ENCODE results near the gene OR10H5. TPM values are rescaled to one million over a fixed set of nuclear protein-coding genes. Genes with fewer than 3 reads are reported as not detected.

OR10H5 gene
- total and polyA plus RNA-seq, 4 donors, result not detected

- Histone ChIP-seq H3K9me3 (ENCODE audit: control insufficient read depth in 4 of 4, insufficient read depth in 3 of 4, low read length in 3 of 4) (no peaks in the 10 kb centered on the region), H3K9ac (ENCODE audit: insufficient read depth in 1 of 2, low read length in 2 of 2) (no peak overlapping the region), H3K27ac (ENCODE audit: low read depth in 1 of 2, low read length in 1 of 2) (no peak overlapping the region), H3K27me3 (ENCODE audit: control insufficient read depth in 3 of 3, insufficient read depth in 3 of 3, low read length in 2 of 3) (no peaks in the 10 kb centered on the region), H3K4me3 (no peak overlapping the region), H3K36me3 (ENCODE audit: control insufficient read depth in 4 of 4, insufficient read depth in 4 of 4, low read length in 4 of 4) (no peaks in the 10 kb centered on the region), H3K4me1 (ENCODE audit: control insufficient read depth in 5 of 5, insufficient read depth in 5 of 5, low read length in 5 of 5) (peaks cover 0 to 2% (median 0%) of the 10 kb centered on the region in 5 donors)
- TF ChIP-seq, protein P1, sequence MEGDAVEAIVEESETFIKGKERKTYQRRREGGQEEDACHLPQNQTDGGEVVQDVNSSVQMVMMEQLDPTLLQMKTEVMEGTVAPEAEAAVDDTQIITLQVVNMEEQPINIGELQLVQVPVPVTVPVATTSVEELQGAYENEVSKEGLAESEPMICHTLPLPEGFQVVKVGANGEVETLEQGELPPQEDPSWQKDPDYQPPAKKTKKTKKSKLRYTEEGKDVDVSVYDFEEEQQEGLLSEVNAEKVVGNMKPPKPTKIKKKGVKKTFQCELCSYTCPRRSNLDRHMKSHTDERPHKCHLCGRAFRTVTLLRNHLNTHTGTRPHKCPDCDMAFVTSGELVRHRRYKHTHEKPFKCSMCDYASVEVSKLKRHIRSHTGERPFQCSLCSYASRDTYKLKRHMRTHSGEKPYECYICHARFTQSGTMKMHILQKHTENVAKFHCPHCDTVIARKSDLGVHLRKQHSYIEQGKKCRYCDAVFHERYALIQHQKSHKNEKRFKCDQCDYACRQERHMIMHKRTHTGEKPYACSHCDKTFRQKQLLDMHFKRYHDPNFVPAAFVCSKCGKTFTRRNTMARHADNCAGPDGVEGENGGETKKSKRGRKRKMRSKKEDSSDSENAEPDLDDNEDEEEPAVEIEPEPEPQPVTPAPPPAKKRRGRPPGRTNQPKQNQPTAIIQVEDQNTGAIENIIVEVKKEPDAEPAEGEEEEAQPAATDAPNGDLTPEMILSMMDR (IDR thresholded peaks at IDR 0.05; ENCODE audit: control extremely low read depth, extremely low read depth), result no peak
- ATAC-seq (ENCODE audit: insufficient read depth, low FRiP score) (no peak), DNase-seq (no peak)
- WGBS, 2 donors, result 68 to 82% methylated on average over 6 of the region's 6 CpGs
These were observed 59.5 kb downstream of the OR10H5 start for GRCh38 chr19:15846923-15847322.

DNA sequence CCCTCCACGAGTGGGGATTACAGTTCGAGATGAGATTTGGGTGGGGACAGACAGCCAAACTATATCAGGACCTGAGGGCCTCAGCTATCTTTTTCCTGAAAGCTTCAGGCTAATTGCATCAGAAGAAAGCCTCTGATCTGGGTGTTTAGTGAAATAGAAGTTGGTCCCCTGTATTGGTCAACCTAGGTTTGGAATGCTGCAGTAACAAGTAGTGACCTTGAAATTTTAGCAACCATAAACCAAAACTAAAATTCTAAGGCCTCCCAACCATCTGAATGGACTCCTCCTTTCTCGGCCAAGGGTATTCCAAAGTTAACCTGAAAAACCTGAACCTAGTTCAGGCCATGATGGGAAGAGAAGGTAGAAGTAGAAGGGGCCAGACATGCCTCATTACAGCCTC is 62.9 kb downstream of the OR10H5 start:
- Histone ChIP-seq H3K27me3 (ENCODE audit: control insufficient read depth in 3 of 3, insufficient read depth in 3 of 3, low read length in 2 of 3) (no peaks in the 10 kb centered on the region), H3K36me3 (ENCODE audit: control insufficient read depth in 4 of 4, insufficient read depth in 4 of 4, low read length in 4 of 4) (no peaks in the 10 kb centered on the region), H3K4me3 (no peak overlapping the region), H3K4me1 (ENCODE audit: control insufficient read depth in 5 of 5, insufficient read depth in 5 of 5, low read length in 5 of 5) (peaks cover 0 to 2% (median 0%) of the 10 kb centered on the region in 5 donors), H3K27ac (ENCODE audit: low read depth in 1 of 2, low read length in 1 of 2) (no peak overlapping the region), H3K9ac (ENCODE audit: insufficient read depth in 1 of 2, low read length in 2 of 2) (no peak overlapping the region), H3K9me3 (ENCODE audit: control insufficient read depth in 4 of 4, insufficient read depth in 3 of 4, low read length in 3 of 4) (peaks cover 0 to 2% (median 0%) of the 10 kb centered on the region in 4 donors)
- TF ChIP-seq, protein P1 (IDR thresholded peaks at IDR 0.05; ENCODE audit: control extremely low read depth, extremely low read depth), result no peak
- ATAC-seq (ENCODE audit: insufficient read depth, low FRiP score) (no peak), DNase-seq (no peak)
- WGBS, 2 donors, result 77 to 90% methylated on average over 3 of the region's 3 CpGs

Other genes starting within 250 kb of the OR10H5 start
- gene CYP4F8, start 172.4 kb upstream of the OR10H5 start, total RNA-seq, result not detected
- not detected for gene CYP4F8, start 172.4 kb upstream of the OR10H5 start, polyA plus RNA-seq
- gene CYP4F3, start 146.8 kb upstream of the OR10H5 start, total RNA-seq, result 1 to 10 TPM; 1.1 to 1.7 TPM
- gene CYP4F3, start 146.8 kb upstream of the OR10H5 start, polyA plus RNA-seq, result 1 to 10 TPM in 1 of 2 donors, under 1 TPM in 1; 0.20 to 1.4 TPM
- 1 to 10 TPM; 4.0 to 4.2 TPM for gene CYP4F12, start 114.6 kb upstream of the OR10H5 start, total RNA-seq
- gene CYP4F12, start 114.6 kb upstream of the OR10H5 start, polyA plus RNA-seq, result 1 to 10 TPM in 1 of 2 donors, under 1 TPM in 1; 0.85 to 2.3 TPM
- gene OR10H2, start 59.6 kb upstream of the OR10H5 start, total RNA-seq, result not detected
- not detected for gene OR10H2, start 59.6 kb upstream of the OR10H5 start, polyA plus RNA-seq
- not detected for gene OR10H3, start 49.7 kb upstream of the OR10H5 start, total RNA-seq
- gene OR10H3, start 49.7 kb upstream of the OR10H5 start, polyA plus RNA-seq, result not detected
- gene OR10H1, start 28.0 kb downstream of the OR10H5 start, total RNA-seq, result not detected
- not detected for gene OR10H1, start 28.0 kb downstream of the OR10H5 start, polyA plus RNA-seq
- gene CYP4F2, start 110.4 kb downstream of the OR10H5 start, total RNA-seq, result under 1 TPM in 1 of 2 donors, not detected in 1; 0.43 TPM
- not detected for gene CYP4F2, start 110.4 kb downstream of the OR10H5 start, polyA plus RNA-seq
- under 1 TPM in 1 of 2 donors, not detected in 1; 0.15 TPM for gene CYP4F11, start 146.9 kb downstream of the OR10H5 start, total RNA-seq
- 1 to 10 TPM in 1 of 2 donors, under 1 TPM in 1; 0.26 to 1.2 TPM for gene CYP4F11, start 146.9 kb downstream of the OR10H5 start, polyA plus RNA-seq
- gene OR10H4, start 161.3 kb downstream of the OR10H5 start, total RNA-seq, result not detected
- not detected for gene OR10H4, start 161.3 kb downstream of the OR10H5 start, polyA plus RNA-seq